Measurements from ENCODE around the gene FAM50B. TPM values are rescaled to one million over a fixed set of nuclear protein-coding genes. Genes with fewer than 3 reads are reported as not detected.

The FAM50B gene
- total RNA-seq, 1 donor from 2014 or later = 3.6 TPM

DNA sequence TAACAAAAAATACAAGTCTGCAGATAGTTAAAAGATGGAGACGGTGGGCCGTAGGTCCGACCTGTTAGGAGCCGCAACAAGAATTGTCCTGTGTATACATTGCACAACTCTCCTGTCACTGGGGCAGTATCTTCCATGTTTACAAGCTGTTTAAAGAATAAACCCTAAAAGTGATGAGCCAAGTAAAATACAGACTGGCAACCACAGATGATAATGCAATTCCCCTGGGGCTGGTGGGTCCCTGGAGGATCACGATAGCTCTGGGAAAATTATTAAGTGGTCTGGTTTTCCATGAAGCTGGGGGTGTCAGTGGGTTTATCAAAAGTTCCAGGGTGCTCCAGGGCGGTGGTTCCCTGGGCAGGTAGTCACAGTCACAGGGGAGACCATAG lies 8.1 kb upstream of the FAM50B start:
- H3K36me3 Mint-ChIP-seq (ENCODE audit: unreplicated experiment) = no peaks in the 10 kb centered on the region
- H3K4me1 Mint-ChIP-seq (ENCODE audit: low read depth, unreplicated experiment) = peaks cover 1% of the 10 kb centered on the region
- H3K4me3 Mint-ChIP-seq (ENCODE audit: unreplicated experiment) = no peak overlapping the region
- no peaks in the 10 kb centered on the region for H3K9me3 Mint-ChIP-seq (ENCODE audit: unreplicated experiment)
- TF ChIP-seq, protein P1, sequence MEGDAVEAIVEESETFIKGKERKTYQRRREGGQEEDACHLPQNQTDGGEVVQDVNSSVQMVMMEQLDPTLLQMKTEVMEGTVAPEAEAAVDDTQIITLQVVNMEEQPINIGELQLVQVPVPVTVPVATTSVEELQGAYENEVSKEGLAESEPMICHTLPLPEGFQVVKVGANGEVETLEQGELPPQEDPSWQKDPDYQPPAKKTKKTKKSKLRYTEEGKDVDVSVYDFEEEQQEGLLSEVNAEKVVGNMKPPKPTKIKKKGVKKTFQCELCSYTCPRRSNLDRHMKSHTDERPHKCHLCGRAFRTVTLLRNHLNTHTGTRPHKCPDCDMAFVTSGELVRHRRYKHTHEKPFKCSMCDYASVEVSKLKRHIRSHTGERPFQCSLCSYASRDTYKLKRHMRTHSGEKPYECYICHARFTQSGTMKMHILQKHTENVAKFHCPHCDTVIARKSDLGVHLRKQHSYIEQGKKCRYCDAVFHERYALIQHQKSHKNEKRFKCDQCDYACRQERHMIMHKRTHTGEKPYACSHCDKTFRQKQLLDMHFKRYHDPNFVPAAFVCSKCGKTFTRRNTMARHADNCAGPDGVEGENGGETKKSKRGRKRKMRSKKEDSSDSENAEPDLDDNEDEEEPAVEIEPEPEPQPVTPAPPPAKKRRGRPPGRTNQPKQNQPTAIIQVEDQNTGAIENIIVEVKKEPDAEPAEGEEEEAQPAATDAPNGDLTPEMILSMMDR (IDR thresholded peaks at IDR 0.05; ENCODE audit: partially characterized antibody, unreplicated experiment) = no peak
- H3K27me3 Mint-ChIP-seq (ENCODE audit: unreplicated experiment) = peaks cover 3% of the 10 kb centered on the region
- no peak overlapping the region for H3K27ac Mint-ChIP-seq (ENCODE audit: unreplicated experiment)
- no peak for DNase-seq

DNA sequence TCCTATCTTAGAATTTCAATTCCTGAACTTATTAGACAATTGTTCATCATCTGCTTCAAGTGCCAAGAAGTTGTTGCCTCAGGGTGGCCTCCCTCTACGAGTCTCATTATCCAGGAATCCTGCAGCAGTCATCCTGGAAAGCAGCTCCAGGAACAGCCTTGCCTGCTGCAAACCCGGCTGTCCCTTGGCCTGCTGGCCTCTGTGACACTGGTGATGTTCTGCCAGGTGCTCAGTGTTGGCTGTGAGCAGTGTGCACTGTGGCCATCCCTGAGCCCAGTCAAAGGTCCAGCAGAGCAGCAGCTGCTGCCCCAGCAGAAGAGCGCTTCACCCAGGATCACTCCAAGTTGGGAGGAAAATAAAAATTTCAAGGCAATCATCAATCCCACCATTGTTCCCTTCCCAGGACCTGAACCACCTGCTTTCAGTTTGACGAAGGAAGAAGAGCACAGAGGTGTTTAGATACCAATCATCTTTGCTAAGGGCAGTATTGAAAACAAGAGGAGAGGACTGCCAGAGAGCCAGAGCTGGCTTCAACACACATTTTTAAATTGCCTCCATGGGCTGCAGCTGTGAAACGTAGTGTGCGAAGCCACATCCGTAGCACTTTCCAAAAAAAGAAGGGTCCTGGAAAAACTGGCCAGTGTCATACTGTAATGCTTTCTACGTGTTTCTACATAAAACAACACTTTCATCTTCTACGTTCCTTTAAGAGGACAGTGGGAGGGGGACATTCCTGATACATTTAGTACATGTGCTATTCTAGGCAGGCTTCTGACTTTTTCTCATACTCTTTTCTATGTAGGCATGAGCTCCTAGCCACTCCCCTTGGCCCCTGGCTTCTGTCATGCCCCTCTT lies 7.2 kb upstream of the FAM50B start:
- TF ChIP-seq, protein P1 (IDR thresholded peaks at IDR 0.05; ENCODE audit: partially characterized antibody, unreplicated experiment) = no peak
- no peak overlapping the region for H3K27ac Mint-ChIP-seq (ENCODE audit: unreplicated experiment)
- no peaks in the 10 kb centered on the region for H3K36me3 Mint-ChIP-seq (ENCODE audit: unreplicated experiment)
- no peak overlapping the region for H3K4me3 Mint-ChIP-seq (ENCODE audit: unreplicated experiment)
- H3K9me3 Mint-ChIP-seq (ENCODE audit: unreplicated experiment) = no peaks in the 10 kb centered on the region
- DNase-seq = no peak
- peaks cover 1% of the 10 kb centered on the region for H3K4me1 Mint-ChIP-seq (ENCODE audit: low read depth, unreplicated experiment)
- peaks cover 3% of the 10 kb centered on the region for H3K27me3 Mint-ChIP-seq (ENCODE audit: unreplicated experiment)

DNA sequence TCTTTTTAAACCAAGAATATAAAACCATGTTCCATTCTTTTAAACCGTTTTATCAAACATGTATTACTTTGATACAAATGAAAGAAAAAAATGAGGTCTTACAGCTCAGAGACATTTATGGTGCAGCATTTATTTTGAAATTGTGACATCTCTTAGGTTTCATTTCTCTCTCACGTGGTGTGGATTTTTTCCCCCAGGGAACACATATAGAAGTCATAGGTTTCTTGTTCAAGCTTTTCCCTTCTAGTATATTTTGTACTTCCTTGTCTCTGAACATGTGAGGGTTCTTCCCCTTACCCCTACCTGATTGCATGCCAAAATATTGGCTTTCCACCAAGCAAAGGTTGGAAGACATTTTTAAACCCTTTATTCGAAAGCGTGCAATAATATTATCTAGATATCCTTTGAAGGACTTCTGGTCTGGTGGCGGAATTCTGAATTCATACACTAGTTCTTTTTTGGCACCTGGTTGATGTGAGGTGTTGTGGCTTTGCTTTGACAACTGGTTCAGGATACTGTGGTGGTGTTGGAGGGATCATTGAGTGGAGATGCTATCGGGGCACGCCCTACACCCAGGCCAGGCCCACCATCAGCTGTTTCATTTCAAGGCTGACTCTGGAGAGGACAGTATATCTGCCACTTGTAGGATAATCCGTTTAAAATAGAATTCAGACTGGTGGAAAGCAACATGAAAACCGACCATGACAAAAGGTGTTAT lies 5.6 kb upstream of the FAM50B start:
- Mint-ChIP-seq H3K27me3 (ENCODE audit: unreplicated experiment) (peaks cover 3% of the 10 kb centered on the region), H3K4me3 (ENCODE audit: unreplicated experiment) (no peak overlapping the region), H3K27ac (ENCODE audit: unreplicated experiment) (no peak overlapping the region), H3K9me3 (ENCODE audit: unreplicated experiment) (peaks cover 6% of the 10 kb centered on the region), H3K4me1 (ENCODE audit: low read depth, unreplicated experiment) (peaks cover 1% of the 10 kb centered on the region), H3K36me3 (ENCODE audit: unreplicated experiment) (no peaks in the 10 kb centered on the region)
- no peak for DNase-seq
- TF ChIP-seq, protein P1 (IDR thresholded peaks at IDR 0.05; ENCODE audit: partially characterized antibody, unreplicated experiment) = no peak

DNA sequence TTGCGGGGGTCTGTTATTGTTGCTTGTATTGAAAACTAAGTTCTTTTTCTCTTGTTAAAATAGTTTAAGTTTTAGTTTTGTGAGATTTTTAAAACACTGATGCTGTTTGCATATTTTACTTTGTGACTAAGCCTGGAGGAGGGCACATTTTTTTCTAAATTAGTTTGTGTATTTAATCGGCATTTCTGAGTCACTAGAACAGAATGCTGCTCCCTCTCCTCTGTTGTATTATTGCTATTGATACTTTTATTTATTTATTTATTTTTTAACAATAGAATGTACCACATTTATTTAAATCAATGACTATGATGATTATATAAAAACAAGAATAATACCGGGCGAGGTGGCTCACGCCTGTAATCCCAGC lies 5.1 kb upstream of the FAM50B start:
- no peaks in the 10 kb centered on the region for H3K36me3 Mint-ChIP-seq (ENCODE audit: unreplicated experiment)
- H3K4me3 Mint-ChIP-seq (ENCODE audit: unreplicated experiment) = no peak overlapping the region
- peaks cover 1% of the 10 kb centered on the region for H3K4me1 Mint-ChIP-seq (ENCODE audit: low read depth, unreplicated experiment)
- no peak overlapping the region for H3K27ac Mint-ChIP-seq (ENCODE audit: unreplicated experiment)
- peaks cover 8% of the 10 kb centered on the region for H3K9me3 Mint-ChIP-seq (ENCODE audit: unreplicated experiment)
- peaks cover 3% of the 10 kb centered on the region for H3K27me3 Mint-ChIP-seq (ENCODE audit: unreplicated experiment)
- TF ChIP-seq, protein P1 (IDR thresholded peaks at IDR 0.05; ENCODE audit: partially characterized antibody, unreplicated experiment) = no peak
- DNase-seq = no peak

DNA sequence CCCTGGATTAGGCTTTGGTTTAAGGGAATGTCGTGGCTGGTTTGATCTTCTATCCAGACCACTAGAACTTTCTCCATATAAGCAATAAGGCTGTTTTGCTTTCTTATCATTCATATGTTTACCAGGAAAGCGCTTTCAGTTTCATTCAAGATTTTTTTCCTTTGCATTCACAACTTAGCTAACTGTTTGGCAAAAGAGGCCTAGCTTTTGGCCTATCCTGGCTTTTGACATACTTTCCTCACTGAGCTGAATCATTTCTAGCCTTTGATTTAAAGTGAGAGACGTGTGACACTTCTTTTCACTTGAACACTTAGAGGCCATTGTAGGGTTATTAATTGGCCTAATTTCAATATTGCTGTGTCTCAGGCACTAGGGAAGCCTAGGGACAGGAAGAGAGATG lies 1.7 kb upstream of the FAM50B start:
- no peak overlapping the region for H3K27ac Mint-ChIP-seq (ENCODE audit: unreplicated experiment)
- H3K4me1 Mint-ChIP-seq (ENCODE audit: low read depth, unreplicated experiment) = peaks cover 2% of the 10 kb centered on the region
- H3K36me3 Mint-ChIP-seq (ENCODE audit: unreplicated experiment) = no peaks in the 10 kb centered on the region
- TF ChIP-seq, protein P1 (IDR thresholded peaks at IDR 0.05; ENCODE audit: partially characterized antibody, unreplicated experiment) = no peak
- DNase-seq = no peak
- peaks cover 10% of the 10 kb centered on the region for H3K9me3 Mint-ChIP-seq (ENCODE audit: unreplicated experiment)
- H3K4me3 Mint-ChIP-seq (ENCODE audit: unreplicated experiment) = no peak overlapping the region
- peaks cover 9% of the 10 kb centered on the region for H3K27me3 Mint-ChIP-seq (ENCODE audit: unreplicated experiment)

Data from glutamatergic neuron (in vitro differentiated cells).